OCI-LY7 (cell line): ENCODE measurements around the gene CETN3.

Source experiments
- EZH2phosphoT487 ChIP-seq: fragments of 200-600 bp; sonication (generic); IDR thresholded peaks from 2 replicates; pipeline ENCODE4 v1.6.1; 2018; ENCODE audit warnings: low read depth, borderline replicate concordance, mild to moderate bottlenecking, mixed run types, antibody characterized with exemption, low read length, moderate library complexity, mixed read lengths
- TF ChIP-seq, protein P1 (sequence below): fragments of 200-600 bp; sonication (generic); conservative IDR thresholded peaks from 2 replicates; pipeline ENCODE4 v1.5.1; 2014; ENCODE audit warnings: mild to moderate bottlenecking, antibody characterized with exemption, low read length, moderate library complexity, mixed read lengths

DNA sequence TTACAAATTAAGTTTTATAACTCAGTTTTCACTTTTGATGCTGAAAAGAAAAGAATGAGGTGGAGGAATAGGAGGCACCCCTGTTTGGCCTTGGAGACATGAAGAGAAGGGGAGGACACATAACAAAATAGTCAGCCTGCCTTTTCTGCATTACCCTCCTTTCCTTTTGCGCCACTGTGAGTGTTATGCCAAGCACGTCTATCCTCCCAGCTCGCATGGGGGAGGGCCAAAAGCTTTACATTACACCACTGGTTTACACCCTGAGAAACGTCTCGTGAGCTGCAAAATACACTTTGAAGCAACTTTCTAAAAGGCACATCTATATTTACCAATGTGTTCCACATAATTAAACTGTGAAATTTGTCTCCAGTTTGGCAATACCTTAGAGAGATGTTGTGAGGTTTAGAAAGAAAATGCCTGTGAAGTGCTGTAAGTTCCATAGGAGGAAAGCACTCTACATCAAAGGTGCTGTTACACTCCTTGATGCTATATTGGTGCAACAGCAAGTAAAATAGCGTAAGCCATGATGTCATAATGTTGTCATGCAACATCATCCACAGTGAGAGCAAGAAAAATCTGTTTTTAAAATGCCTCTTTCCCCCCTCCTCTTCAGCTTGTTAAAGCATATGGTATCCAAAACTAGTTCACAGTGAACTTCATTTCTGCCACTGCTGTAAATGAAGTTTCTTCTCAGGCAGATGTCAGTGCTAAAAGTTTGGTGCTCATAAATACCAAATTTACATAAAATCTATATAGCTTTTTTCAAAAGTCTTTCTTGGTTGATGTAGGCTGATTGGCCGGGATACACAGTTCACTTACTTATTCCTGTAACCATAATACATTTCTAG, 50.3 kb downstream of the CETN3 start:
- TF ChIP-seq, protein P1, sequence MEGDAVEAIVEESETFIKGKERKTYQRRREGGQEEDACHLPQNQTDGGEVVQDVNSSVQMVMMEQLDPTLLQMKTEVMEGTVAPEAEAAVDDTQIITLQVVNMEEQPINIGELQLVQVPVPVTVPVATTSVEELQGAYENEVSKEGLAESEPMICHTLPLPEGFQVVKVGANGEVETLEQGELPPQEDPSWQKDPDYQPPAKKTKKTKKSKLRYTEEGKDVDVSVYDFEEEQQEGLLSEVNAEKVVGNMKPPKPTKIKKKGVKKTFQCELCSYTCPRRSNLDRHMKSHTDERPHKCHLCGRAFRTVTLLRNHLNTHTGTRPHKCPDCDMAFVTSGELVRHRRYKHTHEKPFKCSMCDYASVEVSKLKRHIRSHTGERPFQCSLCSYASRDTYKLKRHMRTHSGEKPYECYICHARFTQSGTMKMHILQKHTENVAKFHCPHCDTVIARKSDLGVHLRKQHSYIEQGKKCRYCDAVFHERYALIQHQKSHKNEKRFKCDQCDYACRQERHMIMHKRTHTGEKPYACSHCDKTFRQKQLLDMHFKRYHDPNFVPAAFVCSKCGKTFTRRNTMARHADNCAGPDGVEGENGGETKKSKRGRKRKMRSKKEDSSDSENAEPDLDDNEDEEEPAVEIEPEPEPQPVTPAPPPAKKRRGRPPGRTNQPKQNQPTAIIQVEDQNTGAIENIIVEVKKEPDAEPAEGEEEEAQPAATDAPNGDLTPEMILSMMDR, result no peak
- no peak for TF ChIP-seq EZH2phosphoT487
